HepG2 (cell line): ENCODE results near the gene VAMP2. TPM values are rescaled to one million over a fixed set of nuclear protein-coding genes. Genes with fewer than 3 reads are reported as not detected.

ENCODE experiments used
- ARHGAP35 ChIP-seq: sonication (generic); formaldehyde crosslinking; IDR thresholded peaks from 2 replicates; pipeline ENCODE4 v1.9.0; 2022; ENCODE audit warnings: mild to moderate bottlenecking, inconsistent platforms, moderate library complexity, missing genetic modification reagents, borderline replicate concordance
- CEBPB ChIP-seq: IDR thresholded peaks from 2 replicates; pipeline ENCODE4 v1.6.1; 2011; ENCODE audit warnings: low read depth, low read length, improper control_type of control experiment, borderline replicate concordance
- KAT7 ChIP-seq: IDR thresholded peaks from 2 replicates; pipeline ENCODE4 v1.6.1; 2018; ENCODE audit warnings: borderline replicate concordance, missing compliant biosample characterization
- MBNL3 ChIP-seq: fragments of 250-450 bp; sonication (Bioruptor Pico); conservative IDR thresholded peaks from 2 replicates; pipeline ENCODE4 v1.8.0; 2022; ENCODE audit warnings: mild to moderate bottlenecking, inconsistent platforms
- NCOA1 ChIP-seq: sonication (generic); formaldehyde crosslinking; IDR thresholded peaks from 2 replicates; pipeline ENCODE4 v1.9.0; 2021; ENCODE audit warnings: missing genetic modification reagents
- PAWR ChIP-seq: sonication (generic); formaldehyde crosslinking; IDR thresholded peaks from 2 replicates; pipeline ENCODE4 v1.4.0; 2020; ENCODE audit warnings: missing genetic modification reagents, mild to moderate bottlenecking, borderline replicate concordance
- ZMAT3 ChIP-seq: sonication (generic); formaldehyde crosslinking; conservative IDR thresholded peaks from 2 replicates; pipeline ENCODE4 v1.7.0; 2021; ENCODE audit warnings: missing genetic modification reagents
- ZNF274 ChIP-seq: sonication (generic); formaldehyde crosslinking; IDR thresholded peaks from 2 replicates; pipeline ENCODE4 v1.5.1; 2020; ENCODE audit warnings: mild to moderate bottlenecking, missing genetic modification reagents
- ZNF580 ChIP-seq: IDR thresholded peaks from 2 replicates; pipeline ENCODE4 v1.6.1; 2016; ENCODE audit warnings: low read depth, borderline replicate concordance
- ZNF597 ChIP-seq: sonication (generic); formaldehyde crosslinking; IDR thresholded peaks from 2 replicates; pipeline ENCODE4 v1.5.0; 2020; ENCODE audit warnings: missing genetic modification reagents
- polyA plus RNA-seq, 8 experiments: library from polyadenylated mRNA; depleted of rRNA in 3 of 8; stranded (reverse) in 7 of 8; unstranded in 1 of 8; fragments of >200 nt; fragmentation: Illumina TruSeq in 4 of 8; extraction: Trizol in 4 of 8; gene quantifications; 2 replicates each; pipeline versions ENCODE4 v1.2.1 to v1.2.3, GENCODE V29; 2011 to 2016; ENCODE audit warnings: low read depth in 4 of 8, missing spikeins in 1 of 8, mixed read lengths in 1 of 8; ENCODE audit not compliant: insufficient read depth in 1 of 8
- total RNA-seq, 5 experiments: library from RNA; depleted of rRNA; stranded (reverse); fragments of >200 nt; fragmentation: Illumina TruSeq; extraction: Trizol; gene quantifications; 2 replicates each; pipeline ENCODE4 v1.2.3, GENCODE V29; 2016; ENCODE audit warnings: low read depth in 1 of 5
- TF ChIP-seq, protein P1 (sequence below): sonication (generic); formaldehyde crosslinking; IDR thresholded peaks from 2 replicates; pipeline ENCODE4 v1.4.0; 2020; ENCODE audit warnings: missing genetic modification reagents

Gene VAMP2
- total and polyA plus RNA-seq, 2 of the 13 experiments (the other 11 are each of a cell fraction or from before 2014, with no cell fraction given) = 3.9 to 17.2 TPM

GRCh38 chr17:8153957-8154607 lies 8.7 kb downstream of the VAMP2 start (continued):
- no peak for TF ChIP-seq ZNF597 (CRISPR knock-in tag)
- no peak for TF ChIP-seq CEBPB
- no peak for TF ChIP-seq ZNF580 (CRISPR knock-in tag)
- TF ChIP-seq KAT7 (CRISPR knock-in tag) = 0 out of 2 replicates have a peak, but pooled peaks have one; percentile 50
- TF ChIP-seq MBNL3 (CRISPR knock-in tag) = no peak
- peak; percentile 55; the same call in 1 of the 2 replicates for TF ChIP-seq ZNF274
- TF ChIP-seq, protein P1, sequence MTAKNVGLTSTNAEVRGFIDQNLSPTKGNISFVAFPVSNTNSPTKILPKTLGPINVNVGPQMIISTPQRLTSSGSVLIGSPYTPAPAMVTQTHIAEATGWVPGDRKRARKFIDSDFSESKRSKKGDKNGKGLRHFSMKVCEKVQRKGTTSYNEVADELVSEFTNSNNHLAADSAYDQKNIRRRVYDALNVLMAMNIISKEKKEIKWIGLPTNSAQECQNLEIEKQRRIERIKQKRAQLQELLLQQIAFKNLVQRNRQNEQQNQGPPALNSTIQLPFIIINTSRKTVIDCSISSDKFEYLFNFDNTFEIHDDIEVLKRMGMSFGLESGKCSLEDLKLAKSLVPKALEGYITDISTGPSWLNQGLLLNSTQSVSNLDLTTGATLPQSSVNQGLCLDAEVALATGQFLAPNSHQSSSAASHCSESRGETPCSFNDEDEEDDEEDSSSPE (CRISPR knock-in tag) = 0 out of 2 replicates have a peak, but pooled peaks have one; percentile 28
- TF ChIP-seq ARHGAP35 (CRISPR knock-in tag) = no peak
- TF ChIP-seq PAWR (CRISPR knock-in tag) = no peak
- no peak for TF ChIP-seq NCOA1
- no peak for TF ChIP-seq ZMAT3 (CRISPR knock-in tag)
